Breast epithelium (tissue), 4 donors: Measurements from ENCODE around the gene ADD1. TPM values are rescaled to one million over a fixed set of nuclear protein-coding genes. Genes with fewer than 3 reads are reported as not detected.

Source experiments
- DNase-seq, 2 donors: peaks; one replicate each; pipeline ENCODE4 v3.0.0-alpha.2; 2019; ENCODE audit warnings: low spot score in 2 of 2
- H3K27ac ChIP-seq, 2 donors: fragments of 200-600 bp; sonication (generic) in 1 of 2; one replicate each; pipeline ENCODE4 v1.5.1; 2016 to 2019; ENCODE audit warnings: mild to moderate bottlenecking in 1 of 2
- H3K27me3 ChIP-seq, 2 donors: fragments of 200-600 bp; sonication (generic) in 1 of 2; one replicate each; pipeline versions ENCODE4 v1.5.1 to v1.6.0; 2017 to 2019; ENCODE audit warnings: control low read depth in 1 of 2, mild to moderate bottlenecking in 1 of 2
- H3K36me3 ChIP-seq: fragments of 200-600 bp; one replicate; pipeline ENCODE4 v1.5.1; 2019
- H3K4me1 ChIP-seq, 2 donors: fragments of 200-600 bp; sonication (generic); one replicate each; pipeline ENCODE4 v1.5.1; 2016 to 2019; ENCODE audit warnings: control low read depth in 1 of 2
- H3K4me3 ChIP-seq, 3 donors: fragments of 200-600 bp; sonication (generic); 1 replicate in 2 of 3; 2 replicates in 1 of 3; pipeline ENCODE4 v1.5.1; 2016 to 2019; ENCODE audit warnings: mild to moderate bottlenecking in 3 of 3, moderate library complexity in 2 of 3
- H3K9me3 ChIP-seq, 2 donors: fragments of 200-600 bp; sonication (generic) in 1 of 2; one replicate each; pipeline ENCODE4 v1.5.1; 2016 to 2019; ENCODE audit warnings: control low read depth in 1 of 2
- POLR2A ChIP-seq: fragments of 450-650 bp; IDR thresholded peaks from one replicate; pipeline ENCODE4 v1.6.1; 2016; ENCODE audit warnings: antibody characterized with exemption, mild to moderate bottlenecking, moderate library complexity
- POLR2AphosphoS5 ChIP-seq, 3 donors: sonication (generic); formaldehyde crosslinking; IDR thresholded peaks; one replicate each; pipeline ENCODE4 v1.6.1; 2017; ENCODE audit warnings: antibody characterized with exemption in 3 of 3
- intact Hi-C: fragments of 100-400 bp; cut with DNase I; formaldehyde crosslinking; loops from one replicate; pipeline ENCODE4 v1.15.1; 2023; ENCODE audit warnings: low total_unique reads
- total RNA-seq, 3 donors: library from RNA; depleted of rRNA; stranded (reverse); fragments of >200 nt; gene quantifications; one replicate each; pipeline ENCODE4 v1.1.0, GENCODE V29; 2016
- TF ChIP-seq, protein P1 (sequence below), 3 donors: fragments of 450-650 bp; IDR thresholded peaks; one replicate each; pipeline ENCODE4 v1.5.1; 2016 to 2017; ENCODE audit warnings: antibody characterized with exemption in 3 of 3, mild to moderate bottlenecking in 3 of 3, moderate library complexity in 3 of 3

Gene ADD1
- total RNA-seq, 3 donors from 2014 or later, result 161 to 193 (median 181) TPM

DNA sequence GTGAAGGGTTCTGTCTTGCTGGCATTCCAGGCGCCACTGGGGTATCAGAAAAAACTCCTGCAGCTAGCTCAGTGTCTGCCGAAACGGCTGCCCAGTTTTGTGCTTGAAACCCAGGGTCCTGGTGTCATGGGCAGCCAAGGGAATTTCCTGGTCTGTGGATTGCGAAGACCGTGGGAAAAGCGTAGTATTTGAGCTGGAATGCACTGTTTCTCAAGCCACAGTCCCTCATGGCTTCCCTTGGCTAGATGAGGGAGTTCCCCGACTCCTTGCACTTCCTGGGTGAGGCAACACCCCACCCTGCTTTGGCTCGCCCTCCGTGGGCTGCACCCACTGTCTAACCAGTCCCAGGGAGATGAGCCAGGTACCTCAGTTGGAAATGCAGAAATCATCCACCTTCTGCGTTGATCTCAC lies 79.5 kb downstream of the ADD1 start:
- Histone ChIP-seq H3K4me3 (no peak overlapping the region), H3K4me1 (peaks cover 0 to 4% of the 10 kb centered on the region in 2 donors), H3K27ac (peak overlapping the region; percentile 40 to 48), H3K9me3 (no peaks in the 10 kb centered on the region), H3K27me3 (no peaks in the 10 kb centered on the region), H3K36me3 (peaks cover 5% of the 10 kb centered on the region)
- intact Hi-C loops, result no loop called here
- no peak for TF ChIP-seq POLR2A
- no peak for TF ChIP-seq POLR2AphosphoS5 (IDR thresholded peaks at IDR 0.05)
- peak in 1 of 2 donors; percentile 28 for DNase-seq

DNA sequence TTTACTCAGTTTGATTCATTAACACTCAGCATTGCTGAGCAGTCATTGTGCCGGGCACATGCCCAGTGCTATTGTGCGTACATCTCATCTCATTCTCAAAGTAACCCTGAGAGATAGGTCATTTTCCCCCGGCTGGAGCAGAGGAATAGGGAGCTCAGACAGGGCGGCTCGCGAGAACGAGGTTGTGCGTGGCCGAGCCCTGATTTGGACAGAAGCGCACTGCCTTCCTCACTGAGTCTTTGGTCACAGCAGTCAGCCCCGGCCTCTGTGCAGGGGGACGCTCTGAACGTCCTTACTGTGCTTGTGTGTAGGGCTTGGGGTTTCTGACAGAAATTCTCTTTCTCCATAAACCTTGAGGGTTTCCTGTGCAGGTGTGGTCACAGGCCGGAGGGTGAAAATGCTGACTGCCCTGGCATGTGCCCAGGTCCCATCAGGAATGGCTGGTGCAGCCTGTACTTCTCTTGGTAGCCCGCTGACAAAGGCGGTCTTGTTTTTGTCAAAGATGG lies 80.1 kb downstream of the ADD1 start:
- H3K27me3 ChIP-seq, result no peaks in the 10 kb centered on the region
- peaks cover 0 to 4% of the 10 kb centered on the region in 2 donors for H3K4me1 ChIP-seq
- intact Hi-C loops, result no loop called here
- H3K9me3 ChIP-seq, result no peaks in the 10 kb centered on the region
- H3K36me3 ChIP-seq, result peaks cover 5% of the 10 kb centered on the region
- DNase-seq, result peak in 1 of 2 donors; percentile 50
- TF ChIP-seq POLR2A, result no peak
- TF ChIP-seq, protein P1, sequence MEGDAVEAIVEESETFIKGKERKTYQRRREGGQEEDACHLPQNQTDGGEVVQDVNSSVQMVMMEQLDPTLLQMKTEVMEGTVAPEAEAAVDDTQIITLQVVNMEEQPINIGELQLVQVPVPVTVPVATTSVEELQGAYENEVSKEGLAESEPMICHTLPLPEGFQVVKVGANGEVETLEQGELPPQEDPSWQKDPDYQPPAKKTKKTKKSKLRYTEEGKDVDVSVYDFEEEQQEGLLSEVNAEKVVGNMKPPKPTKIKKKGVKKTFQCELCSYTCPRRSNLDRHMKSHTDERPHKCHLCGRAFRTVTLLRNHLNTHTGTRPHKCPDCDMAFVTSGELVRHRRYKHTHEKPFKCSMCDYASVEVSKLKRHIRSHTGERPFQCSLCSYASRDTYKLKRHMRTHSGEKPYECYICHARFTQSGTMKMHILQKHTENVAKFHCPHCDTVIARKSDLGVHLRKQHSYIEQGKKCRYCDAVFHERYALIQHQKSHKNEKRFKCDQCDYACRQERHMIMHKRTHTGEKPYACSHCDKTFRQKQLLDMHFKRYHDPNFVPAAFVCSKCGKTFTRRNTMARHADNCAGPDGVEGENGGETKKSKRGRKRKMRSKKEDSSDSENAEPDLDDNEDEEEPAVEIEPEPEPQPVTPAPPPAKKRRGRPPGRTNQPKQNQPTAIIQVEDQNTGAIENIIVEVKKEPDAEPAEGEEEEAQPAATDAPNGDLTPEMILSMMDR (IDR thresholded peaks at IDR 0.05), result no peak
- no peak overlapping the region for H3K4me3 ChIP-seq
- peak overlapping the region in 1 of 2 donors; percentile 23 for H3K27ac ChIP-seq

DNA sequence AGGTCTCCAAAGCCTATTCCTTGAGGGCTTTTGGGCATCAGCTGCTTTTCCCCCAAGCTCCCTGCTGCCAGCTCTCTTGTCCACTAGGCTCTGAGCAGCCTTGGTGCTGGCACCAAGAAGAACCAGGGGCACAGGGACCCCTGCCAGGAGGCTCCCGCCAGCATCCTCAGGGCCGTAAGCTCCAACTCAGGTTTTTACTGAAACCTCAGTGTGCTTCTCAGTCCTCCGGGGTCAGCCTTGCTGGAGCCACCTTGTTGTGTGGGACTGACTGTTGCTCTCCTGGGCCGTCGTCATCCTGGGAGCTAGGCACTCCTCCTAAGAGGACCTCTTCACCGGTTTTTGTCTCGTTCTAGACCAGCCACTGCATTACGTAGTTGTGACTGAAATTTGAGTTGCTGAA lies 80.6 kb downstream of the ADD1 start:
- Histone ChIP-seq H3K36me3 (peaks cover 5% of the 10 kb centered on the region), H3K27me3 (no peaks in the 10 kb centered on the region), H3K27ac (peak overlapping the region; percentile 23 to 54), H3K4me1 (peaks cover 0 to 4% of the 10 kb centered on the region in 2 donors), H3K9me3 (no peaks in the 10 kb centered on the region), H3K4me3 (no peak overlapping the region)
- peak in 1 of 2 donors; percentile 19 for DNase-seq
- intact Hi-C loops, result no loop called here
- TF ChIP-seq, protein P1 (IDR thresholded peaks at IDR 0.05), result no peak
- TF ChIP-seq POLR2A (no peak), POLR2AphosphoS5 (IDR thresholded peaks at IDR 0.05) (no peak)

DNA sequence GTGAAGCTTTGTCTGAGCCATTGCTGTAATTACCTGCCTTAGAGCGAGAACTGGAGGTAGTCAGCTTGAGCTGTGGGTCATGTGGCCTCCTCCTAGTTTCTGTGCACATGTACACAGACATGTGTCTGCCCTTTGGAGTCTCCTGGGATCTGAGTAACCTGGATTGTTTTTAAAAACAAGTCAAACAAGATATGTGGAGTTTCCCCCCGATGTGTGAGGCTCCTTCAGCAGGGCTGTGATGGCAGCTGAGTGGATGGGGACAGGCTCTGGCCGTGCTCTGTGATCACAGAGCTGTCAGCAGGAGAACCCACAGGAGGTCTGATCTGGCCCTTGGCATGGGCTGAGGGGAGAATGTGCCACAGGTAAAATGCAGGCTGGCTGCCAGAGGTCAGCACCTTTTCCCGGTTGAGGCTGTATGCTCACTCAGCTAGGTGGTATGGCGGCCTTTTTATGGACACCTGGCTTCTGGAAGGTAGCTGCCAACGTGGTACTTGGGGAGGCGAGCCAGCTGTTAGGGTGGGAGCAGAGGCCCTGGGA lies 81.2 kb downstream of the ADD1 start:
- no peak overlapping the region for H3K4me3 ChIP-seq
- peak overlapping the region; percentile 23 to 54 for H3K27ac ChIP-seq
- peak in 1 of 2 donors; percentile 49 for DNase-seq
- H3K4me1 ChIP-seq, result peaks cover 0 to 4% of the 10 kb centered on the region in 2 donors
- H3K36me3 ChIP-seq, result peaks cover 5% of the 10 kb centered on the region
- TF ChIP-seq POLR2AphosphoS5 (IDR thresholded peaks at IDR 0.05) (no peak), POLR2A (no peak)
- TF ChIP-seq, protein P1 (IDR thresholded peaks at IDR 0.05), result no peak
- H3K27me3 ChIP-seq, result no peaks in the 10 kb centered on the region
- intact Hi-C loops, result no loop called here
- no peaks in the 10 kb centered on the region for H3K9me3 ChIP-seq

DNA sequence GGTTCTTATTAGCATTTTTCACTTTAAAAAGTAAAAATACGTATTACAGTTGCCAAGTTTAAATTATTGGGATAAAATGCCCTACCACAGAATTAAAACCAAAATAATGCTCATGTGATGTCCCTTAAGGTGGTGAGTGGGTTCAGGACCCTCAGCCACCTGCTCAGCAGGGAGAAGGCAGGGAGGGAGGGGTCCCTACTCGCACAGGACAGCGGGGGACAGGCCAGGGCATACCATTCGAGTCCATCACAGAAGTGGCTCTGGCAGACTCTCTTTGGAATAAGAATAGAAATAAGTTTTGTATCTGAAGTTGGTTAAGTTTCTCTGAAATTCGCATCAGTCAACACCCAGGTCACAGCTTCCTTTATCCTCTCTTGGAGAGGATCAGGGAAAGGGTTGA lies 81.9 kb downstream of the ADD1 start:
- peaks cover 5% of the 10 kb centered on the region for H3K36me3 ChIP-seq
- H3K4me1 ChIP-seq, result peaks cover 4% of the 10 kb centered on the region in 2 donors
- peak in 1 of 2 donors; percentile 5 for DNase-seq
- intact Hi-C loops, result no loop called here
- TF ChIP-seq POLR2A (no peak), POLR2AphosphoS5 (IDR thresholded peaks at IDR 0.05) (no peak)
- TF ChIP-seq, protein P1 (IDR thresholded peaks at IDR 0.05), result no peak
- no peak overlapping the region for H3K4me3 ChIP-seq
- H3K9me3 ChIP-seq, result no peaks in the 10 kb centered on the region
- H3K27me3 ChIP-seq, result no peaks in the 10 kb centered on the region
- H3K27ac ChIP-seq, result peak overlapping the region in 1 of 2 donors; percentile 23
